NB4 (cell line): ENCODE data around the gene DYSF.

Source experiments
- DNase-seq: peaks from one replicate; pipeline ENCODE4 v3.0.0; 2010; ENCODE audit warnings: low read depth
- H3K4me3 ChIP-seq: one replicate; pipeline ENCODE4 v1.5.1; 2011; ENCODE audit warnings: mild to moderate bottlenecking, low read depth, low read length, moderate library complexity
- CTCF ChIP-seq: IDR thresholded peaks from one replicate; pipeline ENCODE4 v1.5.1; 2012; ENCODE audit warnings: low read depth, low read length
- MAX ChIP-seq: IDR thresholded peaks from 2 replicates; pipeline ENCODE4 v1.6.1; 2011; ENCODE audit warnings: low read depth, low read length
- MYC ChIP-seq: IDR thresholded peaks from 2 replicates; pipeline ENCODE4 v1.6.1; 2011; ENCODE audit warnings: low read depth, low read length
- POLR2A ChIP-seq: IDR thresholded peaks from 2 replicates; pipeline ENCODE4 v1.6.1; 2011; ENCODE audit warnings: mild to moderate bottlenecking; ENCODE audit not compliant: insufficient read length; ENCODE audit errors: extremely low read depth

The DYSF gene

GRCh38 chr2:71685941-71686611 is 232.7 kb downstream of the DYSF start:
- no peak for TF ChIP-seq CTCF
- no peak for TF ChIP-seq MAX
- H3K4me3 ChIP-seq, result no peak overlapping the region
- no peak for DNase-seq

GRCh38 chr2:71686781-71687180 is 233.4 kb downstream of the DYSF start:
- TF ChIP-seq POLR2A (no peak), CTCF (no peak), MAX (no peak), MYC (no peak)

GRCh38 chr2:71687412-71687811 is 234.1 kb downstream of the DYSF start:
- no peak for DNase-seq
- TF ChIP-seq MYC (no peak), MAX (no peak), POLR2A (no peak), CTCF (no peak)
- H3K4me3 ChIP-seq, result no peak overlapping the region

More at GRCh38 chr2:71686781-71687180, 233.4 kb downstream of the DYSF start:
- DNase-seq, result no peak
- H3K4me3 ChIP-seq, result no peak overlapping the region

GRCh38 chr2:71688530-71688929 is 235.2 kb downstream of the DYSF start:
- DNase-seq, result no peak
- no peak overlapping the region for H3K4me3 ChIP-seq
- TF ChIP-seq MAX, result no peak
- no peak for TF ChIP-seq MYC
- no peak for TF ChIP-seq CTCF
- TF ChIP-seq POLR2A, result no peak

GRCh38 chr2:71689393-71689792 is 236.0 kb downstream of the DYSF start:
- H3K4me3 ChIP-seq, result no peak overlapping the region
- no peak for DNase-seq
- TF ChIP-seq MYC, result no peak
- TF ChIP-seq POLR2A, result no peak
- TF ChIP-seq CTCF, result no peak
- TF ChIP-seq MAX, result no peak
